Measurements from ENCODE around the gene DHCR7.

The DHCR7 gene, protein sequence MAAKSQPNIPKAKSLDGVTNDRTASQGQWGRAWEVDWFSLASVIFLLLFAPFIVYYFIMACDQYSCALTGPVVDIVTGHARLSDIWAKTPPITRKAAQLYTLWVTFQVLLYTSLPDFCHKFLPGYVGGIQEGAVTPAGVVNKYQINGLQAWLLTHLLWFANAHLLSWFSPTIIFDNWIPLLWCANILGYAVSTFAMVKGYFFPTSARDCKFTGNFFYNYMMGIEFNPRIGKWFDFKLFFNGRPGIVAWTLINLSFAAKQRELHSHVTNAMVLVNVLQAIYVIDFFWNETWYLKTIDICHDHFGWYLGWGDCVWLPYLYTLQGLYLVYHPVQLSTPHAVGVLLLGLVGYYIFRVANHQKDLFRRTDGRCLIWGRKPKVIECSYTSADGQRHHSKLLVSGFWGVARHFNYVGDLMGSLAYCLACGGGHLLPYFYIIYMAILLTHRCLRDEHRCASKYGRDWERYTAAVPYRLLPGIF

DNA sequence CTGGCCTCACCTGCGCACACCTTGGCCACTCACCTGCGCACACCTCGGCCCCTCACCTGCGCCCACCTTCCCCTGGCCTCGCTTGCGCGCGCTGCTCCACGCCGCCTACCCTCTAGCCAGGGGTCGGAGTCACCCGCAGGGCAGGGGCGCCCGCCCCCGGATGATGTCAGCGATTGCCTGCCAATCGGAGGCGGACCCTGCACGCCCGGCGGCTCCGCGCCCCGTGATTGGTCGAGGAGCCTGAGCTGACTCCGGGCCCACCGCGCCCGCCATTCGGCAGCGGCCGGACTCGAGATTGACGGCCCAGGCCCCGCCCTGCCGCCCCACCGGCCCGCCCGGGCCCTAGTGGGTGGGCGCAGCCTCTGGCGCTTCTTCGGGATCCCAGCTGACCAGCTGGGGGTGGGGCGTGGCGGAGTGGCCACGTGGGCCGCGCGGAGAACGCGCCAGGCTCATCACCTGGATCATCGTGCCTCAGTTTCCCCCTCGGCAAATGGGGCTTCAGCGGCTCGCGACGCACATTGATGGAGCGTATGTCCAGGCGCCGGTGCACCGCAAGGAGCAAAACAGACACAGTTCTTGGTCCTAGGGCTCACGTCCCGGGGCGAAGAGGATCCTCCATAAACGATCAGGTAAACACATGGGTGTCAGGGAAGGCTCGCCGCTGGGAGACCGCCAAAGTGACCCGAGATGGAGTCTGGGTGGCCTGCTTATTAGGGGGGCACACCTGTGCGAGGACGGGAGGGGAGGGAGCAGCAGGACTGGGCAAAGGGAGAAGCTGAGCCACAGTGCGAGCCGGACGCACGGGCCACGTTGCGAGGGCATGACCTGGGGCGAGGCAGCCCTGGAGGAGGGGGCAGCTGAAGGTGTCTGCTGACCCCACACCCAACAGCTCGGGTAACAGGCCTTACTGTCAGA, at the start of gene DHCR7:
TSS of gene DHCR7 (minus strand) at position 137 of the 915 bp plus-strand sequence. CDS start 3,441 bp downstream, outside the sequence.
- FAIRE-seq = no peak
- peak; percentile 83 for TF ChIP-seq POLR2A (IDR thresholded peaks at IDR 0.05; ENCODE audit: low read depth, low read length)
- DNase-seq (ENCODE audit: insufficient read length, low spot score) = peak; percentile 99

DNA sequence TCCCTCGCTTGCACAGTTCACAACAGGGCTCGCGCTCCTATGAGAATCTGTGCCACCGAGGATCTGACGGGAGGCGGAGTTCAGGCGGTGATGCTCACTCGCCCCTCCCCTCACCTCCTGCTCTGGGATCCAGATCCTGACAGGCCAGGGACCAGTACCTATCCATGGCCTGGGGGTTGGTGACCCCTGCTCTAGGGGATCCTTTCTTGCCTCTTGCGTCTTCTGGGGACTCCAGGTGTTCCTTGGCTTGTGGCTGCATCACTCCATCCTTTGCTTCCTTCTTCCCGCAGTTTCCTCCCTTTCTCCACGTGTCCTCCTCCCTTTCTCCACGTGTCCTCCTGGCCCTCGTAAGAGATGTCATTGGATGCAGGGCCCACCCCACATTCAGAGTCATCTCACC, 48.2 kb upstream of the DHCR7 start:
- DNase-seq (ENCODE audit: insufficient read length, low spot score) = no peak
- no peak for TF ChIP-seq POLR2A (IDR thresholded peaks at IDR 0.05; ENCODE audit: low read depth, low read length)
- no peak for FAIRE-seq

DNA sequence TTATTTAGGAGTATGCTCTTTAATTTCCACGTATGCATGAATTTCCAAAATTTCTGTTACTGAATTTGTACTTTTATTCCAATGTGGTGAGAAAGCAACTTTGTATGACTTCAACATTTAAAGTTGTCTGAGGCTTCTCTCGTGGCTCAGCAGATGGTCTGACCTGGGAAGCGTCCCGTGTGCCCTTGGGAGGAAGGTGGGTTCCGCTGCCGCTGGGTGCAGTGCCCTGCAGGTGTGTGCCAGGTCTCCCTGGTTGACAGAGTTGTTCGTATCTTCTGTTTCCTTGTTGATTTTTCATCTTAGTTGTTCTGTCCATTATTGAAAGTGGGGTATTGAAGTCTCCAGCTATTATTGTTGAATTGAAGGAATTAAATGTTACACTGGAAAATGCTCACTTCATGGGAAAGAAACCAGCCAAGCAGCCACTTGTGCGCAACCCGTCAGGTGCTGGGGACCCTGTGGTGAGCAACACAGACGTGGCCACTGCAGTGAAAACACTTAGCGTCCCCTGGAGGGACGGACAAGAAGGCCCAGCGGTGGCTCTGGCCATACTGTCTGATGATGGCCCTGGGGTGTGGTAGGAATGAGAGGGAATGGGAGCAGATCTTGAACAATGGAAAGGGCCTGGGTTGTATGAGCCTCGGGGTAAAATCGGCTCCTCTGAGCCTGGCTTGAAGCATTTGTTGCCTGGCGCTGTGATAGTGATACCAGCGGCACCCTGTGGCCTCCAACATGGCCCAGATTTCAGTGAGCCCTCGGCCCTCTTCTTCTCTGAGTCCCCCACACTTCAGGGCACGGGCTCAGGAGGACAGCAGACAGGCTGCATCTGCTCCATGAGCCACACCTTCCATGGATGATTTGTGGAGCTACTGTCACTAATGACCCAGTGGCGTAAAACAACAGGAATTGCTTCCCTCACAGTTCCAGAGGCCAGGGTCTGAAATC, 47.4 kb upstream of the DHCR7 start:
- no peak for DNase-seq (ENCODE audit: insufficient read length, low spot score)
- no peak for FAIRE-seq
- TF ChIP-seq POLR2A (IDR thresholded peaks at IDR 0.05; ENCODE audit: low read depth, low read length) = no peak

DNA sequence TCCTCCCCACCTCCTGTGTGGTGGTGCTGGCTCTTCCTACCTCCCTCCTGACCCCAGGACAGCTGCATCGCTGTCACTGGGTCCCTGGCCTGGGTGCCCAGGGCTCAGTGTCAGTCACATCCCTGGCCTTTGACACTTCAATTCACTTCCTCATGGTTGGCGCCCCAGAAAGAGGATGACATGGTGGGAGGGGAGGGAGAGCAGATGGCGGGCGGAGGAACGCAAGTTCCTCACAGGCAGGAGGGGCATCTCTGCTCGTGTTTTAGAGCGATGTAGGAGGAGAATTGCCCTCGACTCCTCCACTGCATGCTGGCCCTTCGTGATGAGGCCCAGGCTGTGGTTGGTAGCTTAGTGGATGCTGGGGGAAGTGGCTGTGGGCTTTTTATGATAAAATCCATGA, 43.7 kb upstream of the DHCR7 start:
- FAIRE-seq = no peak
- DNase-seq (ENCODE audit: insufficient read length, low spot score) = no peak
- TF ChIP-seq POLR2A (IDR thresholded peaks at IDR 0.05; ENCODE audit: low read depth, low read length) = no peak

DNA sequence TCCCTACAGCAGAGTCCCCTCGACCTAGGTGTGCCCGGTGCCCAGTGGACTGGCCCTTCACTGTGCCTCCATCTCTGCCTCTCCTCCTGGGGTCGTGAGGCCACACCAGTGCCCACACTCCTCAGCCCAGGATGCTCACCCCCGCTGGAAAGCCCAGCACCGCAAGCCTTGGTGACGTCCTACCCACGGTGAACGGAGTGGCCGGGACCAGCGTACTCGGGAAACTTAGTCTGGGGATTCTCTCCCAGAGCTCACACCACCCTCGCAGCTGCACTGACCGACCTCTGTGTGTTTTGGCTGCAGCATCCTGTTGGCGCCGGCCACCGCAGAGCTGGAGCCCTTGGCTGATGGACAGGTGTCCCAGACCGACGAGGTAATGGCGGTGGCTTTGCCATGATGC, 43.3 kb upstream of the DHCR7 start:
- DNase-seq (ENCODE audit: insufficient read length, low spot score) (no peak), FAIRE-seq (no peak)
- no peak for TF ChIP-seq POLR2A (IDR thresholded peaks at IDR 0.05; ENCODE audit: low read depth, low read length)

DNA sequence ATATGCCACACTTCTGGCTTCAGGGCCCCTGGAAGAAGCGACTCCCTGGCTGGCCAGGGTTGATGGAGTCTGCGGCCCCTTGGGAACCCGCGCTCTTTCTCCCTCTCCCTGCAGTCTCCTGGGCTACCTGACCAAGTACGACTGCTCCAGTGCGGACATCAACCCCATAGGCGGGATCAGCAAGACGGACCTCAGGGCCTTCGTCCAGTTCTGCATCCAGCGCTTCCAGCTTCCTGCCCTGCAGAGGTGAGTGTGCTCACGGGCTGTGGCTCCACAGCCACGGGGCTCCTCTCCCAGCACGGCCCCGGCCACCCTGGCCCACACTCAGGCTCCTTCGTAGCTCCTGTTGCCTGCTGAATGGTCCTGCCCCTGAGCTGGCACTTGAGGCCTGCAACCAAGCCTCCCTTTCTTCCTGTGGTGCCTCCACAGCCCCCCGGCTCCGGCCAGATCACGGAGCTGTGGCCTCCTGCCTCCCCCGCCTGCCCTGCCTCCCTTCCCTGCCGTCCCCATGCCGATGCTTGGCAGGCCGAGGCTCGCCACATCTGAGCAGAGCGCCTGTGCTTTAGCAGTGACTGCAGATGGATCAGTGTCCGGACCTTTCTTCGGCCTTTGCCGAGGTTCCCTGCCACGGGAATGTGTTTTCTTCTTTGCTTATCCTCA, 42.7 kb upstream of the DHCR7 start:
- no peak for TF ChIP-seq POLR2A (IDR thresholded peaks at IDR 0.05; ENCODE audit: low read depth, low read length)
- FAIRE-seq (no peak), DNase-seq (ENCODE audit: insufficient read length, low spot score) (no peak)

DNA sequence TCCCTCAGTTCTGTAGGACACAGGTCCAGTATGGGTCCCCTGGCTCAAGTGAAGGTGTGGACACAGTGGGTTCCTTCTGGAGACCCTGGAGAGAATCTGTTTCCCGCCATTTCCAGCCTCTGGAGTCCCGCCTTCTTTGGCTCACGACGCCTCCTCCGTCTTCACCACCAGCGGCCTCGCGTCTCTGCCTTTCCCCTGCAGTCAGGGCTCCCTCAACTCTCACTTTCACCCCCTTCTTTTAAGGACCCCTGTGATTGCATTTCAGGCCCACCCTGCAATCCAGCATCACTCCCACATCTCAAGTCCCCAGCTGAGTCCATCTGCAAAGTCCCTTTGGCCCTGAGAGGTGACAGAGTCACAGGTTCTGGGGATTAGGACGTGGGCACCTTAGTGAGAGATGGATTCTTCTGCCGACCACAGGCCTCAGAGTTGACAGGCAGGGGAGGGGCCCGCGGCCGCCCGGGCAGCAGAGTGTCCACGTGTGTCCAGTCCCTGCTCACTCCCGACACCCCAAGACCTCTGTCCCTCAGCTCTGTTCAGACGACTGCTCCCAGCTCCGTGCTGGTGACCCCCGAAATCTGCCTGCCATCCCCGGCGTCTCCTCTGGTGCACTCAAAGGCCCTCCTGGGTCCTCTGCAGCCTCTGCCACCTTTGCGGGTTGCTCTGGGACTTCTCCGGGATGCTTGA, 42.0 kb upstream of the DHCR7 start:
- FAIRE-seq = no peak
- no peak for TF ChIP-seq POLR2A (IDR thresholded peaks at IDR 0.05; ENCODE audit: low read depth, low read length)
- DNase-seq (ENCODE audit: insufficient read length, low spot score) = no peak

DNA sequence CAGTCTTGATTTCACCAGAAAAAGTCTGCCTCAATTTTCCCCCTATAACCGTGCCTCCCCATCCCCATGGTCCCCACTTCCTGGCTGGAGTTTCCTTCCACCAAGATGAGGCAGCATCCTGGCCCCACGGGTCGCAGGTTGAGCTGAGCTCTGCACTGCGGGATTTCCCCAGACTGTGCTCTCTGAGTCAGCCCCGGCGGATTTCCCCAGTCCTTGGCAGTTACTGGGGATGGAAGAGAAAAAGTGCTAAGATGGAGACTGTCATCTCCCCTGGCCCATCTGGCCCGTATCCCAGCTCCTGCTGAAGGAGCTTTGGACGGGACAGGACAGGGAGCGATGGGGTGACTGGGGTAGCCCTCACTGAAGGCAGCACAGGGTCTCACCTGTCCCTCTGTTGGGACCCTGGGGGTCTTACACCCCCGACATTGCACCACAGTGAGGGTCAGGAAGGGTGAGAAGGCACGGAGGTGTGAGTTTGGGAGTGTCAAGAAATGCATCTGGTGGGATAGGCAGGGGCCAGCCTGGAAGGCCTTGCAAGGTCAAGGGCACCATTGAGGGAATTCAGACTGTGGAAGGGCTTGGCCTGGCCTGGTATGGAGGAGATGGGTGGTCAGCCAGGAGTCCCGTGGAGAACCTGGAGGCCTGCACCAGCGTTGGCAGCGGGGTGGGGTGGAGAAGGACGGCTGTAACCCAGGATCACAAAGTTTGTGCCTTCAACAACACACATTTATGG, 41.3 kb upstream of the DHCR7 start:
- DNase-seq (ENCODE audit: insufficient read length, low spot score) (peak; percentile 83), FAIRE-seq (peak; percentile 20)
- no peak for TF ChIP-seq POLR2A (IDR thresholded peaks at IDR 0.05; ENCODE audit: low read depth, low read length)

DNA sequence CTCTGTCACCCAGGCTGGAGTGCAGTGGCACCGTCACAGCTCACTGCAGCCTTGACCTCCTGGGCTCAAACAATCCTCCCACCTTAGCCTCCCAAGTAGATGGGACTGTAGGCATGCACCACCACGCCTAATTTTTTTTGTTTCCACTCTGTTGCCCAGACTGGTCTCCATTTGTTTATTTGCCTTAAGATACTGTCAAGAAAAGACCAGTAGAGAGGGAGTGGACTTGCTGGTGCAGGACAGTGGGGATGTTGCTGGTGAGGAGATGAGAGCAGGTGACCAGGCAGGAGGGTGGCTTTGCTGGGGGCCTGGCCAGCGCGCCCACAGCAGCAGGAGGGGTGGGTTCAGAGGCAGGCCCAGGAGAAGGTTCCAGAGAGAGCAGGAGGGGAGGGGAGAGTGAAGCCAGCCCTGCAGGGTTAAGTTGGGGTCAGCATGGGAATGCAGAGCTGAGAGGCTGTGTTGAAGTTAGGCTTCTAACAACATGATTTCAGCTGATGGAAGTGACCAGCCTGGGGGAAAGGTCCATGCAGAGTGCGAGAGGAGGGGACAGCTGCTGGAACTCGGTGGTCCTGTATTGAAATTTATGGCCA, 40.6 kb upstream of the DHCR7 start:
- DNase-seq (ENCODE audit: insufficient read length, low spot score) (no peak), FAIRE-seq (no peak)
- no peak for TF ChIP-seq POLR2A (IDR thresholded peaks at IDR 0.05; ENCODE audit: low read depth, low read length)

DNA sequence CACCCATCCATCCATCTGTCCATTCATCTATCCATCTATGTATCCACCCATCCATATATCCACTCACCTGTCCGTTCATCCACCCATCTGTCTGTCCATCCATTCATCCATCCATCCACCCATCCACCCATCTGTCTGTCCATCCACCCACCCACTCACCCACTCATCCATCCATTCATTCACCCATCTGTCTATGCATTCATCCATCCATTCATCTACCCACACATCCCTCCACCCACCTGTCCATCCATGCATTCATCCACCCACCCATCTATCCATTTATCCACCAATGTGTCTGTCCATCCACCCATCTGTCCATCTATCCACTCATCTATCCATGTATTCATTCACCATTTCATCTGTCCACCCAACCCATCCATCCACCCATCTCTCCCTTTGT, 38.1 kb upstream of the DHCR7 start:
- no peak for FAIRE-seq
- DNase-seq (ENCODE audit: insufficient read length, low spot score) = no peak
- no peak for TF ChIP-seq POLR2A (IDR thresholded peaks at IDR 0.05; ENCODE audit: low read depth, low read length)

DNA sequence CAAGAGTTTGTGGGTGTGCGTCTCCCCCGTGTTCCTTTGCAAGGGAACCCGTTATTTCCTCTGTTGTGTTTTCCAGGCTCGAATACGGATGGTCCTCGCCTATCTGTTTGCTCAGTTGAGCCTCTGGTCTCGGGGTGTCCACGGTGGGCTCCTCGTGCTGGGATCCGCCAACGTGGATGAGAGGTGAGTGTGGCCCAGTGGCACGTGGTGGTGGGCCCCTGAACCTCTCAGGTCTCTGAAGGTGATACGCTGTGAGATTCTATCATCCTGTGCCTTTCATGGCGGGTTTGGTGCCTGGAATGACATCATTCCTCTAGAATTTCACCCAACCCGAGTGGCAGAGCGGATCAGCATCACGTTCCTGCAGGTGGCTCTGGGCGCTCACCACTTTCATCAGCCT, 37.3 kb upstream of the DHCR7 start:
- TF ChIP-seq POLR2A (IDR thresholded peaks at IDR 0.05; ENCODE audit: low read depth, low read length) = no peak
- FAIRE-seq (no peak), DNase-seq (ENCODE audit: insufficient read length, low spot score) (no peak)

DNA sequence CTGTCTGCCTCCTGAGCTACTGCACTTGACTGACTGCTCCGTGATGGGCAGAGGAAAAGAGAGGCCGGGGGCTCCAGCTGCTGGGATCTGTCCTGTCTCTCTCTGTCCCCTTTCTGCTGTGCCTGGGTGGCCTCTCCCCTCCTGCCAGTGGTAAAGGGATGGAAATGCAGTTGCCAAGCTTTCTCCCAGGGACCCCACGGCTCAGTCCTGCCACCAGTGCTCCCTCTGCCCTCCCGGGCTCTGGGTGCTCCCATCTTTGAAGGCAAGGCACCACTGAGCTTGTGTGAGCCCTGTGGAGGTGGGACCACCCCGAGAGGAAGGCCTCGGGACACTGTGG, 36.8 kb upstream of the DHCR7 start:
- DNase-seq (ENCODE audit: insufficient read length, low spot score) (no peak), FAIRE-seq (no peak)
- no peak for TF ChIP-seq POLR2A (IDR thresholded peaks at IDR 0.05; ENCODE audit: low read depth, low read length)

Data from H54 (cell line).